GM12878 (cell line): ENCODE data around the gene VSIG10.

ENCODE experiments used
- ASH2L ChIP-seq: fragments of 300-600, 200-600 bp; sonication (generic); IDR thresholded peaks from 2 replicates; pipeline ENCODE4 v1.6.1; 2017; ENCODE audit warnings: low read depth, mild to moderate bottlenecking, borderline replicate concordance
- EP300 ChIP-seq, 2 experiments: fragments of 150-350 bp in 1 of 2; IDR thresholded peaks; 2 replicates each; pipeline ENCODE4 v1.6.1; 2011 to 2012; ENCODE audit warnings: low read depth in 2 of 2, low read length in 2 of 2, borderline replicate concordance in 1 of 2, improper control_type of control experiment in 1 of 2, inconsistent platforms in 1 of 2; ENCODE audit not compliant: control insufficient read depth in 1 of 2
- FOXM1 ChIP-seq: IDR thresholded peaks from 2 replicates; pipeline ENCODE4 v1.6.1; 2012; ENCODE audit warnings: low read depth, mild to moderate bottlenecking, inconsistent platforms, low read length, moderate library complexity
- JUND ChIP-seq: IDR thresholded peaks from 2 replicates; pipeline ENCODE4 v1.6.1; 2012; ENCODE audit warnings: low read depth, mild to moderate bottlenecking, low read length, improper control_type of control experiment, moderate library complexity
- KDM1A ChIP-seq: fragments of 200-600 bp; sonication (generic); IDR thresholded peaks from 2 replicates; pipeline ENCODE4 v1.6.1; 2016; ENCODE audit warnings: borderline replicate concordance
- MXI1 ChIP-seq: fragments of 150-350 bp; IDR thresholded peaks from 2 replicates; pipeline ENCODE4 v1.6.1; 2011; ENCODE audit warnings: low read depth, mild to moderate bottlenecking, inconsistent platforms, low read length, improper control_type of control experiment
- POLR2A ChIP-seq: IDR thresholded peaks from 2 replicates; pipeline ENCODE4 v1.6.1; 2011; ENCODE audit warnings: low read depth, mild to moderate bottlenecking, low read length
- POLR2AphosphoS5 ChIP-seq: IDR thresholded peaks from 2 replicates; pipeline ENCODE4 v1.6.1; 2011; ENCODE audit warnings: mild to moderate bottlenecking, low read length, inconsistent platforms
- REST ChIP-seq: IDR thresholded peaks from 2 replicates; pipeline ENCODE4 v1.6.1; 2012; ENCODE audit warnings: mild to moderate bottlenecking, low read depth, low read length
- SP1 ChIP-seq: IDR thresholded peaks from one replicate; pipeline ENCODE4 v1.6.1; 2011; ENCODE audit warnings: low read depth, low read length
- TCF7 ChIP-seq: IDR thresholded peaks from 2 replicates; pipeline ENCODE4 v1.6.1; 2014; ENCODE audit warnings: antibody characterized with exemption, borderline replicate concordance
- TF ChIP-seq, protein P1 (sequence below), 3 experiments: IDR thresholded peaks in 2 of 3; conservative IDR thresholded peaks in 1 of 3; 2 replicates each; pipeline ENCODE4 v1.5.1; 2011; ENCODE audit warnings: low read depth in 3 of 3, low read length in 3 of 3, mild to moderate bottlenecking in 3 of 3, control low read depth in 2 of 3, moderate library complexity in 2 of 3, inconsistent platforms in 1 of 3, mixed read lengths in 1 of 3; ENCODE audit not compliant: control insufficient read depth in 2 of 3, insufficient read depth in 1 of 3; ENCODE audit errors: extremely low read depth in 1 of 3
- TF ChIP-seq, protein P2 (sequence below): IDR thresholded peaks from 2 replicates; pipeline ENCODE4 v1.6.1; 2011; ENCODE audit warnings: low read depth, mild to moderate bottlenecking, low read length, moderate library complexity, borderline replicate concordance; ENCODE audit errors: extremely low read depth

DNA sequence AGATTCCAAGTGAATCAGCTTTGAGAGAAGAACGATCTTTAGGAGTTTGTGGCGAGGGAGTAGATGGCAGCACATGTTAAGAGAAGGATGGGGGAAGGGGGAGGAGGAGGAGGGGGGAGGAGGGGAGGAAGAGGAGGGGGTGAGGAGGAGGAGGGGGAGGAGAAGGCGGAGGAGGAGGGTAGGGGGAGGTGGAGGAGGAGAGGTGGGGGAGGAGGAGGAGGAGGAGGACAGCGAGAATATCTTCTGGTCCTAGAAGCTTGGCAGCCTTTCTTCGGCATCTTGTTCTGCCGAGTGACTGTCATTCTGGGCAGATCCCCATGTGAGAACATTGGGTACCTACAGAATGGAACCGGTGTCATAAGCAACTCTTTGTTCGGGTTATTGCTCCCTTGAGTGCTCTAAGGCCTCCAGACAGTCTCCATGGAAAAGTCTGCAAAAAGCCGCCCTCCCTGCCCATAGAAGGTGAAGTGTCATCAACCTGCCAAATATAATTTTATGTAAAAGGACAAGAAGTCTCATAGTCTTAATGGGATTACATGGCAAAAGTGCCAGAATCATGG is 80.4 kb downstream of the VSIG10 start:
- TF ChIP-seq TCF7 = no peak
- TF ChIP-seq, protein P1, sequence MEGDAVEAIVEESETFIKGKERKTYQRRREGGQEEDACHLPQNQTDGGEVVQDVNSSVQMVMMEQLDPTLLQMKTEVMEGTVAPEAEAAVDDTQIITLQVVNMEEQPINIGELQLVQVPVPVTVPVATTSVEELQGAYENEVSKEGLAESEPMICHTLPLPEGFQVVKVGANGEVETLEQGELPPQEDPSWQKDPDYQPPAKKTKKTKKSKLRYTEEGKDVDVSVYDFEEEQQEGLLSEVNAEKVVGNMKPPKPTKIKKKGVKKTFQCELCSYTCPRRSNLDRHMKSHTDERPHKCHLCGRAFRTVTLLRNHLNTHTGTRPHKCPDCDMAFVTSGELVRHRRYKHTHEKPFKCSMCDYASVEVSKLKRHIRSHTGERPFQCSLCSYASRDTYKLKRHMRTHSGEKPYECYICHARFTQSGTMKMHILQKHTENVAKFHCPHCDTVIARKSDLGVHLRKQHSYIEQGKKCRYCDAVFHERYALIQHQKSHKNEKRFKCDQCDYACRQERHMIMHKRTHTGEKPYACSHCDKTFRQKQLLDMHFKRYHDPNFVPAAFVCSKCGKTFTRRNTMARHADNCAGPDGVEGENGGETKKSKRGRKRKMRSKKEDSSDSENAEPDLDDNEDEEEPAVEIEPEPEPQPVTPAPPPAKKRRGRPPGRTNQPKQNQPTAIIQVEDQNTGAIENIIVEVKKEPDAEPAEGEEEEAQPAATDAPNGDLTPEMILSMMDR (IDR thresholded peaks at IDR 0.05 in 2 of 3, conservative IDR thresholded peaks at IDR 0.05 in 1 of 3; ENCODE audit: control insufficient read depth in 2 of 3, extremely low read depth in 1 of 3, insufficient read depth in 1 of 3, low read depth in 3 of 3, low read length in 3 of 3) = no peak
- no peak for TF ChIP-seq ASH2L
- no peak for TF ChIP-seq EP300 (IDR thresholded peaks at IDR 0.05; ENCODE audit: borderline replicate concordance in 1 of 2, control insufficient read depth in 1 of 2, low read depth in 2 of 2, low read length in 2 of 2)
- no peak for TF ChIP-seq SP1
- no peak for TF ChIP-seq REST
- TF ChIP-seq MXI1 = no peak
- no peak for TF ChIP-seq POLR2A
- TF ChIP-seq JUND = no peak
- no peak for TF ChIP-seq FOXM1
- no peak for TF ChIP-seq POLR2AphosphoS5
- TF ChIP-seq KDM1A = no peak
- TF ChIP-seq, protein P2, sequence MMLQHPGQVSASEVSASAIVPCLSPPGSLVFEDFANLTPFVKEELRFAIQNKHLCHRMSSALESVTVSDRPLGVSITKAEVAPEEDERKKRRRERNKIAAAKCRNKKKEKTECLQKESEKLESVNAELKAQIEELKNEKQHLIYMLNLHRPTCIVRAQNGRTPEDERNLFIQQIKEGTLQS = no peak
